ENCODE results near the gene RPRD1B. TPM values are rescaled to one million over a fixed set of nuclear protein-coding genes. Genes with fewer than 3 reads are reported as not detected.
A peak's percentile ranks its signal among the peaks of the same experiment; 100 is the strongest.

RPRD1B gene
- total RNA-seq, 1 donor from 2014 or later = 21.1 TPM

GRCh38 chr20:38115896-38116295 is 82.3 kb downstream of the RPRD1B start:
- Histone ChIP-seq H3K36me3 (ENCODE audit: control insufficient read depth, insufficient read depth, low read length) (no peaks in the 10 kb centered on the region), H3K27me3 (ENCODE audit: control insufficient read depth, insufficient read depth, low read length) (no peaks in the 10 kb centered on the region), H3K4me3 (ENCODE audit: low read depth, low read length) (no peak overlapping the region)
- TF ChIP-seq CTCF (IDR thresholded peaks at IDR 0.05; ENCODE audit: insufficient read depth, low read length, poor library complexity, severe bottlenecking) = no peak
- no peak for DNase-seq (ENCODE audit: low read depth)

- no peak for DNase-seq (ENCODE audit: low read depth)
- no peaks in the 10 kb centered on the region for H3K27me3 ChIP-seq (ENCODE audit: control insufficient read depth, insufficient read depth, low read length)
- no peaks in the 10 kb centered on the region for H3K36me3 ChIP-seq (ENCODE audit: control insufficient read depth, insufficient read depth, low read length)
- no peak for TF ChIP-seq CTCF (IDR thresholded peaks at IDR 0.05; ENCODE audit: insufficient read depth, low read length, poor library complexity, severe bottlenecking)
- H3K4me3 ChIP-seq (ENCODE audit: low read depth, low read length) = no peak overlapping the region
Observed at GRCh38 chr20:38116409-38117165, 83.0 kb downstream of the RPRD1B start.

DNA sequence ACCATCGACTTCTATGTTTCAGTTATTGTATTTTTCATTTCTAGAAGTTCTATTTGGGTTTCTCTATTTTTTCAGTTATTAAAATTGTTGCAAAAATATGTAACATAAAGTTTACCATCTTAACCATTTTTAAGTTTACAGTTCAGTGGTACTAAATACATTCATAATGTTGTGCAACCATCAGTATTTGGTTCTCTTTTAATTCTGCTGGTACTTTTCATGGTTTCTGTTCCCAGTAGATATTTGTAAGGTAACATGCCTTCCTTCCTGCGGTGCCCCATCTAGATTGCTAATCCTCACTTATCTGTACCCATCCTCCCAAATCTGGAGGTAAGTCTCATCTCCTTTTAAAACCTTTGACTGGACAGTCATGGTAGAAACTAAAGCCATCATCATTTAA is 83.7 kb downstream of the RPRD1B start:
- no peak for DNase-seq (ENCODE audit: low read depth)
- H3K27me3 ChIP-seq (ENCODE audit: control insufficient read depth, insufficient read depth, low read length) = no peaks in the 10 kb centered on the region
- TF ChIP-seq CTCF (IDR thresholded peaks at IDR 0.05; ENCODE audit: insufficient read depth, low read length, poor library complexity, severe bottlenecking) = no peak
- H3K36me3 ChIP-seq (ENCODE audit: control insufficient read depth, insufficient read depth, low read length) = no peaks in the 10 kb centered on the region
- no peak overlapping the region for H3K4me3 ChIP-seq (ENCODE audit: low read depth, low read length)

- Histone ChIP-seq H3K27me3 (ENCODE audit: control insufficient read depth, insufficient read depth, low read length) (no peaks in the 10 kb centered on the region), H3K36me3 (ENCODE audit: control insufficient read depth, insufficient read depth, low read length) (no peaks in the 10 kb centered on the region), H3K4me3 (ENCODE audit: low read depth, low read length) (no peak overlapping the region)
- peak; percentile 66 for DNase-seq (ENCODE audit: low read depth)
- TF ChIP-seq CTCF (IDR thresholded peaks at IDR 0.05; ENCODE audit: insufficient read depth, low read length, poor library complexity, severe bottlenecking) = no peak
Observed at GRCh38 chr20:38117635-38118034, 84.1 kb downstream of the RPRD1B start.

DNA sequence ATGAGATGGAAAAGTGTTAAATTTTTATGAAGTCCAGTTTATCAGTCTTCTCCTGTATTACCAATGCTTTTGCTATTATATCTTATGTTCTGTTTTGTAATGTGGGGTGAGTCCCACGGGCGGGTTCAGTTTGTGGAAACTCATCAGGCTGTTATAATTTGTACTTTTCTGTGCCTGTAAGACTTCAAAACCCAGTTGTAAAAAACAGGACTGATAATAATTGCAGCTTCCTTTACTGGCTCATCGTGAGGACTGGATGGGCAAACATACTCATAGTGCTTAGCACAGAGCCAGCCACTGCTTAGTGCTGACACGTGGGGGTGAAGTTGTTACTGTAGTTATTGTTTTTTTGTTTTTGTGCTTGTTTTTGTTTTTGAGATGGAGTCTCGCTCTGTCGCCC is 85.9 kb downstream of the RPRD1B start:
- no peaks in the 10 kb centered on the region for H3K27me3 ChIP-seq (ENCODE audit: control insufficient read depth, insufficient read depth, low read length)
- no peak for DNase-seq (ENCODE audit: low read depth)
- TF ChIP-seq CTCF (IDR thresholded peaks at IDR 0.05; ENCODE audit: insufficient read depth, low read length, poor library complexity, severe bottlenecking) = no peak
- H3K4me3 ChIP-seq (ENCODE audit: low read depth, low read length) = no peak overlapping the region
- H3K36me3 ChIP-seq (ENCODE audit: control insufficient read depth, insufficient read depth, low read length) = no peaks in the 10 kb centered on the region

GRCh38 chr20:38120625-38120988 is 87.1 kb downstream of the RPRD1B start:
- Histone ChIP-seq H3K36me3 (ENCODE audit: control insufficient read depth, insufficient read depth, low read length) (no peaks in the 10 kb centered on the region), H3K27me3 (ENCODE audit: control insufficient read depth, insufficient read depth, low read length) (no peaks in the 10 kb centered on the region), H3K4me3 (ENCODE audit: low read depth, low read length) (no peak overlapping the region)
- DNase-seq (ENCODE audit: low read depth) = no peak
- no peak for TF ChIP-seq CTCF (IDR thresholded peaks at IDR 0.05; ENCODE audit: insufficient read depth, low read length, poor library complexity, severe bottlenecking)

Data from kidney epithelial cell (primary cell).